Measurements from ENCODE around the gene IGF2R.

DNA sequence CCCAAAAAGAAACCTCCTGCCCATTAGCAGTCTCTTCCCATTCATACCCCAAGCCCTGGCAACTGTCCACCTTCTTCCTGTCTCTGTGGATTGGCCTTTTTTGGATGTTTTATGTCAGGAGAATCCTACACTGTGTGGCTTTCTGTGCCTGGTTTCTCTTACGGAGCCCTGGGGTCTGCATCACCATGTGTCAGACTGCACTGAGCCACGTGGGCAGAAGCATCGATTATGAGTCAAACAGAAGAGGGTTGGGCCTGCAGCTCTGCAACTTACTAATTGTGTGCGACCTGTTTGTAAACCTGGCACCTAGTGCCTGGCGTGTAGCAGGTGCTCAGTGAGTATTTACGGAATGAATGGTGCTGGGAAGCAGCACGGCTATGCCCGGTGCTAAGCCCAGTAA is 62.6 kb downstream of the IGF2R start:
- TF ChIP-seq CTCF (IDR thresholded peaks at IDR 0.05; ENCODE audit: low read depth, low read length, poor library complexity, severe bottlenecking) = no peak
- no peak for TF ChIP-seq EZH2phosphoT487 (IDR thresholded peaks at IDR 0.05; ENCODE audit: borderline replicate concordance, low read length)
